Spleen (tissue), 11 donors: ENCODE data around the gene CNTNAP5. TPM values are rescaled to one million over a fixed set of nuclear protein-coding genes. Genes with fewer than 3 reads are reported as not detected.

Source experiments
- DNase-seq: peaks from one replicate; pipeline ENCODE4 v3.0.0-alpha.2; 2020
- H3K27ac ChIP-seq, 8 donors: fragments of 200-600 bp; sonication (generic) in 7 of 8; 1 replicate in 4 of 8; 2 replicates in 4 of 8; pipeline versions ENCODE4 v1.5.0 to v1.8.0; 2016 to 2021; ENCODE audit warnings: inconsistent platforms in 4 of 8, mild to moderate bottlenecking in 4 of 8, moderate library complexity in 1 of 8
- H3K27me3 ChIP-seq, 7 donors: fragments of 200-600 bp; sonication (generic) in 6 of 7; replicated peaks in 1 of 7; 1 replicate in 4 of 7; 2 replicates in 3 of 7; pipeline versions ENCODE4 v1.5.0 to v1.8.0; 2016 to 2021; ENCODE audit warnings: inconsistent platforms in 3 of 7, mild to moderate bottlenecking in 1 of 7
- H3K36me3 ChIP-seq, 6 donors: fragments of 200-600 bp; sonication (generic) in 5 of 6; 1 replicate in 4 of 6; 2 replicates in 2 of 6; pipeline versions ENCODE4 v1.5.0 to v1.8.0; 2016 to 2021; ENCODE audit warnings: inconsistent platforms in 2 of 6
- H3K4me1 ChIP-seq, 6 donors: fragments of 200-600 bp; sonication (generic) in 5 of 6; 1 replicate in 3 of 6; 2 replicates in 3 of 6; pipeline versions ENCODE4 v1.5.0 to v1.8.0; 2016 to 2021; ENCODE audit warnings: inconsistent platforms in 3 of 6
- H3K4me3 ChIP-seq, 8 donors: fragments of 200-600 bp; sonication (generic) in 7 of 8; 1 replicate in 4 of 8; 2 replicates in 4 of 8; pipeline versions ENCODE4 v1.5.0 to v1.8.0; 2016 to 2021; ENCODE audit warnings: inconsistent platforms in 4 of 8, mild to moderate bottlenecking in 4 of 8, moderate library complexity in 2 of 8
- H3K9me3 ChIP-seq, 8 donors: fragments of 200-600 bp; sonication (generic) in 7 of 8; 1 replicate in 4 of 8; 2 replicates in 4 of 8; pipeline versions ENCODE4 v1.5.0 to v1.8.0; 2016 to 2021; ENCODE audit warnings: inconsistent platforms in 4 of 8
- POLR2A ChIP-seq, 3 donors: fragments of 450-650 bp; IDR thresholded peaks; one replicate each; pipeline ENCODE4 v1.5.1; 2017; ENCODE audit warnings: antibody characterized with exemption in 3 of 3, mild to moderate bottlenecking in 1 of 3
- POLR2AphosphoS5 ChIP-seq, 3 donors: sonication (generic); formaldehyde crosslinking; IDR thresholded peaks; one replicate each; pipeline ENCODE4 v1.5.1; 2017; ENCODE audit warnings: antibody characterized with exemption in 3 of 3
- WGBS, 5 donors: extraction: QIAGEN DNeasy Blood & Tissue Kit in 3 of 5; methylation state at CpG; one replicate each; pipeline versions ENCODE4 v1.1.5 to v1.1.7; 2013 to 2018; 5-methylcytosine and 5-hydroxymethylcytosine counted together
- intact Hi-C: fragments of 100-400 bp; cut with DNase I; formaldehyde crosslinking; loops from one replicate; pipeline ENCODE4 v1.15.0; 2023; ENCODE audit warnings: low total_unique reads
- polyA plus RNA-seq, 3 donors: library from polyadenylated mRNA; stranded (reverse); fragments of 200-250 nt; gene quantifications; one replicate each; pipeline ENCODE4 v1.2.1, GENCODE V29; 2013
- total RNA-seq, 7 donors: library from RNA; depleted of rRNA in 3 of 7; stranded (reverse); fragments of >200 nt in 3 of 7; fragmentation: NEBNext Ultra II Directional in 4 of 7; extraction: Animal tissue kit (Norgen Biotek cat#: 25700) in 4 of 7; gene quantifications; one replicate each; pipeline versions ENCODE4 v1.1.0 to v1.2.1, GENCODE V29; 2016 to 2021
- TF ChIP-seq, protein P1 (sequence below), 11 experiments: fragments of 200-600 bp in 7 of 11; fragments of 450-650 bp in 4 of 11; sonication (generic) in 4 of 11; IDR thresholded peaks in 8 of 11; conservative IDR thresholded peaks in 3 of 11; 1 replicate in 7 of 11; 2 replicates in 4 of 11; pipeline versions ENCODE4 v1.4.0 to v1.8.0; 2016 to 2021; ENCODE audit warnings: antibody characterized with exemption in 11 of 11, inconsistent platforms in 4 of 11, mild to moderate bottlenecking in 1 of 11
- donor health status: healthy with polysubstance abuse.
- donor health status: DM: no; HTN: no; CAD: no; lungs with moderate emphysema.
- donor health status: DM: no; HTN: no; CAD: no.
- donor health status: Bipolar disorder and iron deficiency.
- donor health status: healthy.
- donor health status: DM: no; HTN: no; CAD: no.
- donor health status: DM: yes; HTN: yes; CAD: no.

The CNTNAP5 gene
- total and polyA plus RNA-seq, 10 donors: 0.18 TPM; not detected in 9

GRCh38 chr2:124689348-124689747 is 664.3 kb downstream of the CNTNAP5 start:
- TF ChIP-seq POLR2AphosphoS5 (IDR thresholded peaks at IDR 0.05) (no peak), POLR2A (IDR thresholded peaks at IDR 0.05) (no peak)
- TF ChIP-seq, protein P1, sequence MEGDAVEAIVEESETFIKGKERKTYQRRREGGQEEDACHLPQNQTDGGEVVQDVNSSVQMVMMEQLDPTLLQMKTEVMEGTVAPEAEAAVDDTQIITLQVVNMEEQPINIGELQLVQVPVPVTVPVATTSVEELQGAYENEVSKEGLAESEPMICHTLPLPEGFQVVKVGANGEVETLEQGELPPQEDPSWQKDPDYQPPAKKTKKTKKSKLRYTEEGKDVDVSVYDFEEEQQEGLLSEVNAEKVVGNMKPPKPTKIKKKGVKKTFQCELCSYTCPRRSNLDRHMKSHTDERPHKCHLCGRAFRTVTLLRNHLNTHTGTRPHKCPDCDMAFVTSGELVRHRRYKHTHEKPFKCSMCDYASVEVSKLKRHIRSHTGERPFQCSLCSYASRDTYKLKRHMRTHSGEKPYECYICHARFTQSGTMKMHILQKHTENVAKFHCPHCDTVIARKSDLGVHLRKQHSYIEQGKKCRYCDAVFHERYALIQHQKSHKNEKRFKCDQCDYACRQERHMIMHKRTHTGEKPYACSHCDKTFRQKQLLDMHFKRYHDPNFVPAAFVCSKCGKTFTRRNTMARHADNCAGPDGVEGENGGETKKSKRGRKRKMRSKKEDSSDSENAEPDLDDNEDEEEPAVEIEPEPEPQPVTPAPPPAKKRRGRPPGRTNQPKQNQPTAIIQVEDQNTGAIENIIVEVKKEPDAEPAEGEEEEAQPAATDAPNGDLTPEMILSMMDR (IDR thresholded peaks at IDR 0.05 in 8 of 11, conservative IDR thresholded peaks at IDR 0.05 in 3 of 11): no peak
- H3K4me3 ChIP-seq: no peak overlapping the region

DNA sequence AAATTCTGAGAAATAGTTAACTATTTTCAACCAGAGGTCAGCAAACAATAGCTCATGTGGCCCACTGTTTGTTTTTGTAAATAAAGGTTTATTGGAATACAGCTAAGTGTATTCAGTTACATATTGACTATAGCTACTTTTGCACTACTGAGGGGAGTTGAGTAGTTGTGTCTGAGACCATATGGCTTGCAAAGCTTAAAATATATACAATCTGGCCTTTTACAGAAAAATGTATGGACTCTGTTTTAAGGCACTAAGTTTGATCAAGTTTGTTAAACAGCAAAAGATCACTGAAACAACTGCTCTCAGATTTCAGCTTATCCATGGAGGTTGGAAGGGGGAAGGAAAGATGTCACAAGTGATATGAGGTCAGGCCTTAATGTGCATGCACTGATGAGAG is 667.1 kb downstream of the CNTNAP5 start:
- intact Hi-C loops: no loop called here
- Histone ChIP-seq H3K4me3 (no peak overlapping the region), H3K36me3 (no peaks in the 10 kb centered on the region), H3K9me3 (peaks cover 0 to 54% (median 46%) of the 10 kb centered on the region in 8 donors), H3K4me1 (no peaks in the 10 kb centered on the region), H3K27me3 (no peaks in the 10 kb centered on the region), H3K27ac (no peak overlapping the region)
- TF ChIP-seq POLR2AphosphoS5 (IDR thresholded peaks at IDR 0.05) (no peak), POLR2A (IDR thresholded peaks at IDR 0.05) (no peak)
- TF ChIP-seq, protein P1 (IDR thresholded peaks at IDR 0.05 in 8 of 11, conservative IDR thresholded peaks at IDR 0.05 in 3 of 11): no peak
- DNase-seq: no peak

More at GRCh38 chr2:124689348-124689747, 664.3 kb downstream of the CNTNAP5 start:
- intact Hi-C loops: no loop called here
- no peak for DNase-seq
- H3K27me3 ChIP-seq: no peaks in the 10 kb centered on the region
- no peak overlapping the region for H3K27ac ChIP-seq
- 85 to 96% (median 92%) methylated on average over 3 of the region's 3 CpGs for WGBS, 5 donors
- H3K9me3 ChIP-seq: peaks cover 0 to 63% (median 49%) of the 10 kb centered on the region in 8 donors
- H3K36me3 ChIP-seq: no peaks in the 10 kb centered on the region
- no peaks in the 10 kb centered on the region for H3K4me1 ChIP-seq

- 86 to 94% (median 94%) methylated on average over 1 of the region's 1 CpG for WGBS, 5 donors
- intact Hi-C loops: no loop called here
- TF ChIP-seq, protein P1 (IDR thresholded peaks at IDR 0.05 in 8 of 11, conservative IDR thresholded peaks at IDR 0.05 in 3 of 11): no peak
- TF ChIP-seq POLR2AphosphoS5 (IDR thresholded peaks at IDR 0.05) (no peak), POLR2A (IDR thresholded peaks at IDR 0.05) (no peak)
These were observed 667.6 kb downstream of the CNTNAP5 start for GRCh38 chr2:124692707-124693106.

GRCh38 chr2:124693156-124693555 is 668.1 kb downstream of the CNTNAP5 start:
- intact Hi-C loops: no loop called here
- peaks cover 0 to 59% (median 45%) of the 10 kb centered on the region in 8 donors for H3K9me3 ChIP-seq
- no peak overlapping the region for H3K27ac ChIP-seq
- H3K27me3 ChIP-seq: no peaks in the 10 kb centered on the region
- WGBS, 5 donors: 37 to 69% (median 58%) methylated on average over 1 of the region's 1 CpG
- TF ChIP-seq, protein P1 (IDR thresholded peaks at IDR 0.05 in 8 of 11, conservative IDR thresholded peaks at IDR 0.05 in 3 of 11): no peak
- TF ChIP-seq POLR2A (IDR thresholded peaks at IDR 0.05): no peak
- DNase-seq: no peak
- H3K36me3 ChIP-seq: no peaks in the 10 kb centered on the region
- H3K4me1 ChIP-seq: no peaks in the 10 kb centered on the region
- H3K4me3 ChIP-seq: no peak overlapping the region

More at GRCh38 chr2:124692707-124693106, 667.6 kb downstream of the CNTNAP5 start:
- peaks cover 0 to 59% (median 46%) of the 10 kb centered on the region in 8 donors for H3K9me3 ChIP-seq
- no peaks in the 10 kb centered on the region for H3K36me3 ChIP-seq
- H3K27me3 ChIP-seq: no peaks in the 10 kb centered on the region
- no peak overlapping the region for H3K27ac ChIP-seq
- no peak overlapping the region for H3K4me3 ChIP-seq
- no peak for DNase-seq
- H3K4me1 ChIP-seq: no peaks in the 10 kb centered on the region
